NCI-H1436 (cell line): Measurements from ENCODE around the gene TENM3.
A peak's percentile ranks its signal among the peaks of the same experiment; 100 is the strongest.

Experiments
- DNase-seq: peaks from one replicate; lab custom pipeline; 2025; lab: John Stamatoyannopoulos, UW

The TENM3 gene

GRCh38 chr4:182620111-182620980, 377.1 kb downstream of the TENM3 start:
- no peak for DNase-seq

GRCh38 chr4:182624281-182624680, 381.1 kb downstream of the TENM3 start:
- DNase-seq = no peak

GRCh38 chr4:182625193-182625592, 382.0 kb downstream of the TENM3 start:
- DNase-seq = no peak

GRCh38 chr4:182627996-182628395, 384.8 kb downstream of the TENM3 start:
- DNase-seq = no peak

- no peak for DNase-seq
Observed at GRCh38 chr4:182628544-182628943, 385.3 kb downstream of the TENM3 start.

- no peak for DNase-seq
Observed at GRCh38 chr4:182629096-182629495, 385.9 kb downstream of the TENM3 start.

- DNase-seq = no peak
Observed at GRCh38 chr4:182640491-182640890, 397.3 kb downstream of the TENM3 start.

GRCh38 chr4:182640932-182641331, 397.7 kb downstream of the TENM3 start:
- peak; percentile 64 for DNase-seq

- no peak for DNase-seq
Observed at GRCh38 chr4:182642831-182643230, 399.6 kb downstream of the TENM3 start.

- DNase-seq = no peak
Observed at GRCh38 chr4:182643801-182644682, 400.8 kb downstream of the TENM3 start.

- no peak for DNase-seq
Observed at GRCh38 chr4:182644683-182645050, 401.5 kb downstream of the TENM3 start.

- DNase-seq = no peak
Observed at GRCh38 chr4:182645511-182645910, 402.3 kb downstream of the TENM3 start.

- no peak for DNase-seq
Observed at GRCh38 chr4:182647646-182648300, 404.6 kb downstream of the TENM3 start.

- peak; percentile 13 for DNase-seq
Observed at GRCh38 chr4:182648766-182649165, 405.6 kb downstream of the TENM3 start.

GRCh38 chr4:182649698-182650477, 406.7 kb downstream of the TENM3 start:
- no peak for DNase-seq

- no peak for DNase-seq
Observed at GRCh38 chr4:182653596-182653995, 410.4 kb downstream of the TENM3 start.

- DNase-seq = no peak
Observed at GRCh38 chr4:182655340-182655739, 412.1 kb downstream of the TENM3 start.

- DNase-seq = no peak
Observed at GRCh38 chr4:182662551-182662950, 419.3 kb downstream of the TENM3 start.

GRCh38 chr4:182671231-182671630, 428.0 kb downstream of the TENM3 start:
- DNase-seq = no peak

- no peak for DNase-seq
Observed at GRCh38 chr4:182671749-182672148, 428.5 kb downstream of the TENM3 start.

GRCh38 chr4:182678590-182678989, 435.4 kb downstream of the TENM3 start:
- no peak for DNase-seq

GRCh38 chr4:182679533-182679932, 436.3 kb downstream of the TENM3 start:
- DNase-seq = no peak
